Natural killer cell (primary cell): ENCODE measurements around the gene CAMTA1. TPM values are rescaled to one million over a fixed set of nuclear protein-coding genes. Genes with fewer than 3 reads are reported as not detected.

Experiments
- ATAC-seq, 3 donors: fragments of 150-1000 bp in 2 of 3; fragments of 200-7000 bp in 1 of 3; cut with Tn5 transposase; 1 replicate in 1 of 3; 2 replicates in 2 of 3; pipeline ENCODE4 v1.10.0; 2021; ENCODE audit warnings: mild to moderate bottlenecking in 2 of 3, moderate library complexity in 2 of 3
- DNase-seq, 2 donors: peaks; one replicate each; pipeline versions ENCODE4 v3.0.0 to v3.0.0-alpha.2; 2013 to 2021; ENCODE audit warnings: mixed read lengths in 1 of 2
- H3K27ac ChIP-seq: one replicate; pipeline ENCODE4 v1.5.1; 2013; ENCODE audit warnings: mild to moderate bottlenecking, low read length
- H3K27me3 ChIP-seq: one replicate; pipeline ENCODE4 v1.6.1; 2013; ENCODE audit warnings: low read length; ENCODE audit not compliant: control insufficient read depth, insufficient read depth
- H3K36me3 ChIP-seq: one replicate; pipeline ENCODE4 v1.6.1; 2013; ENCODE audit warnings: low read length; ENCODE audit not compliant: control insufficient read depth, insufficient read depth
- H3K4me1 ChIP-seq: one replicate; pipeline ENCODE4 v1.6.1; 2013; ENCODE audit warnings: low read length; ENCODE audit not compliant: control insufficient read depth, insufficient read depth
- H3K4me3 ChIP-seq: one replicate; pipeline ENCODE4 v1.5.1; 2013; ENCODE audit warnings: low read length
- H3K9me3 ChIP-seq: one replicate; pipeline ENCODE4 v1.6.1; 2013; ENCODE audit warnings: low read length; ENCODE audit not compliant: control insufficient read depth, insufficient read depth
- H3K27ac Mint-ChIP-seq, 2 donors: one replicate each; pipeline ENCODE4 v1.8.0; 2022; ENCODE audit warnings: mild to moderate bottlenecking in 2 of 2, mixed read lengths in 2 of 2, moderate library complexity in 1 of 2
- H3K27me3 Mint-ChIP-seq, 2 donors: one replicate each; pipeline ENCODE4 v1.8.0; 2022; ENCODE audit warnings: low read depth in 2 of 2, mixed read lengths in 2 of 2
- H3K36me3 Mint-ChIP-seq: one replicate; pipeline ENCODE4 v1.8.0; 2022; ENCODE audit warnings: mixed read lengths
- H3K4me1 Mint-ChIP-seq, 2 donors: one replicate each; pipeline ENCODE4 v1.8.0; 2022; ENCODE audit warnings: mixed read lengths in 2 of 2
- H3K4me3 Mint-ChIP-seq: one replicate; pipeline ENCODE4 v1.8.0; 2022; ENCODE audit warnings: mild to moderate bottlenecking, moderate library complexity, mixed read lengths
- H3K9me3 Mint-ChIP-seq, 2 donors: one replicate each; pipeline ENCODE4 v1.8.0; 2022; ENCODE audit warnings: mixed read lengths in 2 of 2
- CTCF ChIP-seq: fragments of 200-600 bp; IDR thresholded peaks from one replicate; pipeline ENCODE4 v1.8.0; 2022; ENCODE audit warnings: antibody characterized with exemption
- WGBS: methylation state at CpG from one replicate; pipeline ENCODE4 v1.1.7; 2013; ENCODE audit warnings: missing lambda C conversion rate; ENCODE audit not compliant: insufficient coverage; 5-methylcytosine and 5-hydroxymethylcytosine counted together
- intact Hi-C: fragments of 100-400 bp; cut with micrococcal nuclease; formaldehyde crosslinking; loops from one replicate; pipeline ENCODE4 v1.14.2; 2022
- total RNA-seq, 4 donors: library from RNA; stranded (reverse); fragments of 120-200 nt in 1 of 4; gene quantifications; one replicate each; pipeline versions ENCODE4 v1.2.3 to v1.2.4, GENCODE V29; 2013 to 2022

CAMTA1 gene
- total RNA-seq, 3 donors from 2014 or later (not counting 1 experiment from before 2014, with no cell fraction given): 40.6 to 53.3 (median 44.9) TPM

- WGBS: 40% methylated on average over 15 of the region's 15 CpGs
- Mint-ChIP-seq H3K27ac (no peak overlapping the region), H3K27me3 (peaks cover 0 to 3% of the 10 kb centered on the region in 2 donors), H3K36me3 (no peaks in the 10 kb centered on the region), H3K4me3 (no peak overlapping the region), H3K9me3 (no peaks in the 10 kb centered on the region), H3K4me1 (no peaks in the 10 kb centered on the region)
- no peak for DNase-seq
- H3K27ac ChIP-seq: no peak overlapping the region
- H3K9me3 ChIP-seq: no peaks in the 10 kb centered on the region
- peaks cover 6% of the 10 kb centered on the region for H3K4me1 ChIP-seq
- no peak overlapping the region for H3K4me3 ChIP-seq
- no peaks in the 10 kb centered on the region for H3K27me3 ChIP-seq
- intact Hi-C loops: no loop called here
- no peak for TF ChIP-seq CTCF
- no peaks in the 10 kb centered on the region for H3K36me3 ChIP-seq
- no peak for ATAC-seq
Measured at GRCh38 chr1:7457811-7458210, 672.6 kb downstream of the CAMTA1 start.

- Histone ChIP-seq H3K27me3 (no peaks in the 10 kb centered on the region), H3K36me3 (no peaks in the 10 kb centered on the region), H3K9me3 (no peaks in the 10 kb centered on the region), H3K4me1 (peaks cover 9% of the 10 kb centered on the region), H3K27ac (no peak overlapping the region), H3K4me3 (no peak overlapping the region)
- DNase-seq: no peak
- Mint-ChIP-seq H3K4me3 (no peak overlapping the region), H3K4me1 (no peaks in the 10 kb centered on the region), H3K9me3 (no peaks in the 10 kb centered on the region), H3K27me3 (peaks cover 0 to 3% of the 10 kb centered on the region in 2 donors), H3K36me3 (no peaks in the 10 kb centered on the region), H3K27ac (no peak overlapping the region)
- no peak for TF ChIP-seq CTCF
- intact Hi-C loops: no loop called here
- WGBS: 93% methylated on average over 7 of the region's 7 CpGs
- no peak for ATAC-seq
Measured at GRCh38 chr1:7458946-7459345, 673.7 kb downstream of the CAMTA1 start.

GRCh38 chr1:7459914-7460313 is 674.7 kb downstream of the CAMTA1 start:
- Histone ChIP-seq H3K27me3 (no peaks in the 10 kb centered on the region), H3K36me3 (no peaks in the 10 kb centered on the region), H3K4me3 (no peak overlapping the region), H3K4me1 (peaks cover 9% of the 10 kb centered on the region), H3K9me3 (no peaks in the 10 kb centered on the region), H3K27ac (no peak overlapping the region)
- WGBS: 77% methylated on average over 11 of the region's 11 CpGs
- no peak for TF ChIP-seq CTCF
- DNase-seq: no peak
- H3K9me3 Mint-ChIP-seq: no peaks in the 10 kb centered on the region
- peaks cover 0 to 3% of the 10 kb centered on the region in 2 donors for H3K27me3 Mint-ChIP-seq
- no peaks in the 10 kb centered on the region for H3K4me1 Mint-ChIP-seq
- H3K27ac Mint-ChIP-seq: no peak overlapping the region
- no peak for ATAC-seq
- no peaks in the 10 kb centered on the region for H3K36me3 Mint-ChIP-seq
- no peak overlapping the region for H3K4me3 Mint-ChIP-seq
- intact Hi-C loops: no loop called here

- H3K4me3 Mint-ChIP-seq: no peak overlapping the region
- H3K9me3 ChIP-seq: no peaks in the 10 kb centered on the region
- no peak for TF ChIP-seq CTCF
- no peaks in the 10 kb centered on the region for H3K36me3 Mint-ChIP-seq
- no peaks in the 10 kb centered on the region for H3K4me1 Mint-ChIP-seq
- no peak overlapping the region for H3K4me3 ChIP-seq
- no peaks in the 10 kb centered on the region for H3K9me3 Mint-ChIP-seq
- peaks cover 0 to 3% of the 10 kb centered on the region in 2 donors for H3K27me3 Mint-ChIP-seq
- peaks cover 9% of the 10 kb centered on the region for H3K4me1 ChIP-seq
- ATAC-seq (no peak), DNase-seq (no peak)
- H3K27me3 ChIP-seq: no peaks in the 10 kb centered on the region
- H3K27ac ChIP-seq: no peak overlapping the region
- no peak overlapping the region for H3K27ac Mint-ChIP-seq
- intact Hi-C loops: no loop called here
- 66% methylated on average over 6 of the region's 6 CpGs for WGBS
- no peaks in the 10 kb centered on the region for H3K36me3 ChIP-seq
Measured at GRCh38 chr1:7460807-7461206, 675.6 kb downstream of the CAMTA1 start.
